ENCODE data around the gene TTC9.

TTC9 gene

GRCh38 chr14:70716483-70716882 is 74.8 kb downstream of the TTC9 start:
- in situ Hi-C loops (cut with MboI; ENCODE audit: low pct_unique_long_range_greater_than_20kb, low sequenced_read_pairs, unreplicated experiment) = loop anchor here (10.0 kb wide), 2 partner anchors 98 to 112 kb away; partner anchors contain the start of gene MED6
- DNase-seq (ENCODE audit: low spot score) = no peak

DNA sequence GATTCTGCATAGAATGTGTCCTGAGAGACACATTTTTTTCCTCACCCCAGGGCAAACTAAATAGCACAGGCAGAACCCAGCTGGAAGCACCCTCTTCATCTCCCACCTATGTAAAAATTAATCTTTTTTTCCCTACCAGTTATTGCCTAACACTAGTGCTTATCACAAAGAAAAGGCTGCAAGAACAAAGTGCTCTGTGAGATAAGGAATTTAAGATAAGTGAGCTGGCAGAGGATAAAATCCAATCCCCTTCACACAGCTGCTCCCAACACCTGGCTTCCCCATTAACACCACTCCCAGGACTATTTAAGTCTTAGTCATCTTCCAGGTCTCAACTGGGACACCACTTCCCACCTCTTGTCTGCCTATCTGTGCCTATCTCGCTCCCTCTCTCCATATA is 75.2 kb downstream of the TTC9 start:
- TF ChIP-seq CTCF (IDR thresholded peaks at IDR 0.05; ENCODE audit: extremely low read depth, insufficient read depth, missing control alignments) = no peak
- no peak for DNase-seq (ENCODE audit: low spot score)

More at GRCh38 chr14:70716483-70716882, 74.8 kb downstream of the TTC9 start:
- TF ChIP-seq CTCF (IDR thresholded peaks at IDR 0.05; ENCODE audit: extremely low read depth, insufficient read depth, missing control alignments) = no peak

DNA sequence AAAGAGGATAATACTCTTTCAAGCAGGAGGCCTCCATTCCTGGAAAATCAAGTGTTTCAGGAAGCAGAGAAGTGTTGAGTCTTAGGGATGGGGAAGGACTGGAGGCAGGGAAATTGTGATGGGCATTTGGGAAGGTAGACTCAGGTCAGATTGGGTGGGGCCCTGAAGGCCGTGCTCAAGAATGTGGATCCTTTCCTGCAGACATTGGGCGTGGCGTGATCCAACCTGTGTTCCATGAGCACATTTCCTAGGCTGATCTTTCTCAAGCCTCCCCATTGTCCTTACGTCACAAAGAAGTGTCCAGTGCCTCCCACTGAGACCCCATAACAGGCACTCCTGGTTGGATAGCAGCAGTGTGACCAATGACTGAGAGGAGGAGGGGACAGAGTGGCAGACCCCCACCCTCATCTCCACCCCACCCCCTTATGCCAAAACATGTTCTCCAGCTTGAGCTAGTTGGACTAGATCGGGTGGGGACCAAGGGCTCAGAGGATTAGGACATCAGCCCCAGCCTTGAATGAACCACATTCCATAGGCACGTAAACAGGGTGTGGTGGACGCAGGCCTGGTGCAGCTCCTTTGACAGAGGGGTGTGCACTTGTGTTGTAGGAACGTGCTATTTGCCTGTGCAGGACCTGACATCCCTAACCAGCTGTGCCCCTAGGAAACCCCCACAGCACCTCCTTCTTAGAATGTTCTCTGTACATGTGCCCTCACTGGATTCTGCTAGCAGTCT is 76.8 kb downstream of the TTC9 start:
- no peak for DNase-seq (ENCODE audit: low spot score)
- in situ Hi-C loops (cut with MboI; ENCODE audit: low pct_unique_long_range_greater_than_20kb, low sequenced_read_pairs, unreplicated experiment) = loop anchor here (10.0 kb wide), 2 partner anchors 96 to 114 kb away; partner anchors contain the start of gene MED6
- TF ChIP-seq CTCF (IDR thresholded peaks at IDR 0.05; ENCODE audit: extremely low read depth, insufficient read depth, missing control alignments) = no peak

More for the DNA sequence above, 75.2 kb downstream of the TTC9 start:
- in situ Hi-C loops (cut with MboI; ENCODE audit: low pct_unique_long_range_greater_than_20kb, low sequenced_read_pairs, unreplicated experiment) = loop anchor here (10.0 kb wide), 2 partner anchors 98 to 112 kb away; partner anchors contain the start of gene MED6

DNA sequence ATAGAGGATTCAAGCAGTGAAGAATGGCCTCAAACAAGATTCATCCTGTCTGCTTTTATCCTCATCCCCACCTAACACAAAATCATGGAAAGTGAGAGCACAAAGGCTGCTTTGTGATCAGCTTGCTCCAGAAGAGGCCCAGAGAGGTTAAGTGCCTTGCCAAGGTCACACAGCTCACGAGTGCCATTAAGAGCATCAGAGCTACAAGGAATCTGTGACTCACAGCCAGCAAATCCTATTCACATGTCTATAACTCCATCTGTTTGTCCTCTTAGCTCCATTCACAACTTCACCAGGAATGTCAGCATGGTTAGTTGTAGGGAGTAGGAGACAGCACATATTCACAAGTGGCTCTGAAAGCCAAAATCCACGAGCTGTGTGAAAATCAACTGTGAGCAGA is 79.8 kb downstream of the TTC9 start:
- TF ChIP-seq CTCF (IDR thresholded peaks at IDR 0.05; ENCODE audit: extremely low read depth, insufficient read depth, missing control alignments) = no peak
- in situ Hi-C loops (cut with MboI; ENCODE audit: low pct_unique_long_range_greater_than_20kb, low sequenced_read_pairs, unreplicated experiment) = no loop called here
- DNase-seq (ENCODE audit: low spot score) = no peak

- no peak for DNase-seq (ENCODE audit: low spot score)
- no peak for TF ChIP-seq CTCF (IDR thresholded peaks at IDR 0.05; ENCODE audit: extremely low read depth, insufficient read depth, missing control alignments)
- in situ Hi-C loops (cut with MboI; ENCODE audit: low pct_unique_long_range_greater_than_20kb, low sequenced_read_pairs, unreplicated experiment) = no loop called here
Measured at GRCh38 chr14:70722418-70722817, 80.7 kb downstream of the TTC9 start.

GRCh38 chr14:70723276-70723675 is 81.6 kb downstream of the TTC9 start:
- TF ChIP-seq CTCF (IDR thresholded peaks at IDR 0.05; ENCODE audit: extremely low read depth, insufficient read depth, missing control alignments) = no peak
- DNase-seq (ENCODE audit: low spot score) = no peak
- in situ Hi-C loops (cut with MboI; ENCODE audit: low pct_unique_long_range_greater_than_20kb, low sequenced_read_pairs, unreplicated experiment) = no loop called here

Measured in GM13977 (cell line).